NOMO-1 treated with dmso at 0.1 percent for 144 hours (cell line): ENCODE data around the gene KAT2B.
"Not testable (repeated sequence)": the region's sequence is repeated elsewhere in the genome, so short reads cannot be mapped to it uniquely, and the experiment has no call there.

Experiments
- DNase-seq: peaks from one replicate; lab custom pipeline; 2025; ENCODE audit not compliant: unreplicated experiment; lab: John Stamatoyannopoulos, UW

KAT2B gene

GRCh38 chr3:20041197-20041780 is 1.0 kb downstream of the KAT2B start:
- DNase-seq: no peak

- no peak for DNase-seq
These were observed 2.1 kb downstream of the KAT2B start for GRCh38 chr3:20042331-20042730.

- DNase-seq: no peak
These were observed 3.1 kb downstream of the KAT2B start for GRCh38 chr3:20043396-20043795.

GRCh38 chr3:20043825-20044224 is 3.6 kb downstream of the KAT2B start:
- DNase-seq: no peak

DNA sequence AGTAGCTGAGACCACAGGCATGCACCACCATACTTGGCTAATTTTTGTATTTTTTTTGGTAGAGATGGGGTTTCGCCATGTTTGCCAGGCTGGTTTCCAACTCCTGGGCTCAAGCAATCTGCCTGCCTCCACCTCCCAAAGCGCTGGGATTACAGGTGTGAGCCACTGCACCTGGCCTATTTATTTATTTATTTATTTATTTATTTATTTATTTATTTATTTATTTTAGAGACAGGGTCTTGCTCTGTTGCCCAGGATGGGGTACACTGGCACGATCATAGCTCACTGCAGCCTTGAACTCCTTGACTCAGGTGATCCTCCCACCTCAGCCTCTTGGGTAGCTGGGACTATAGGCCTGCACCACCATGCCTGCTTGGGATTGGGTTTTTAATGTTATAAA is 4.9 kb downstream of the KAT2B start:
- DNase-seq: not testable (repeated sequence)

- DNase-seq: no peak
These were observed 6.3 kb downstream of the KAT2B start for GRCh38 chr3:20046556-20046955.

GRCh38 chr3:20047341-20047779 is 7.1 kb downstream of the KAT2B start:
- no peak for DNase-seq

DNA sequence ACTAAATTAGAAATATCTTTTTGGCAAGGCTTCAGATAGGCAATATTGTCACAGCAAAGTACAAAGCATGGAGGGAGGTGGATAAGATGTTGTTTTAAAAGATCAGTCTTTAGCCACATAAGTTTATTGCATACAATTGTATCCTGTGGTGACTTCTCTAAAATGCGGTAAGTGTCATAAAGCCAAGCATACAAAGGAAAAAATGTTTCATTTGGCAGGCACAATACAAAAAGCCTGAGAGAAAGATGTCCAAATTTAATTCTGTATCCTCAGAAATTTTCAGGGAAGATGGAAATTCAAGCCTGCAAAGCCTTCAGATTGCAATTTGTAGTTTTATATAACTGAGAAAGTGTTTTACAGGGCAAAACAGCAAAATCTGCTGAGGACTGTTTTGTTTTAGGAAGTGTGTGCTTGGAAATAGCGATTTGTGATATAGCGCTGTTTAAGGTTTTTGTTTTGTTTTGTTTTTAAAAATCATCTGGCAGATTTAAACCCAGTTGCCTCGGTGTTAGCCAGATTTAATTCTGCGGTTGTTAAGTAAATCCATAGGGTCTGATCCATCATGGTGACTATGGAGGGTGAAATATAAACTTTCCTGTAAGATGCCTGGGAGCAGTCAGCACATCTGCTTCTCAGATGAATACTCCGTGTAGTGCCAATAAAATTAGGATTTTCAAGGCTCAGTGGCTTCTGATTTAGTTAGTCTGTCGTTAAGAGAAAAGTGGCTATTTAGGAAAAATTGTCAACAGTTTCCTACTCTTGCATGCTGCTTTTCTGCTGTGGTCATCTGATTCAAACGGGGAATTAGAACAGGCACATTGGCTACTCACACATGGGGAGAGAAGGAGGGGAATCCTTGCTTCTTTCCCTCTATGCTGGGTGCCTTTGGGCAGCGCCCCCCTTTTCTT is 8.0 kb downstream of the KAT2B start:
- no peak for DNase-seq

GRCh38 chr3:20051123-20051806 is 11.0 kb downstream of the KAT2B start:
- DNase-seq: no peak

DNA sequence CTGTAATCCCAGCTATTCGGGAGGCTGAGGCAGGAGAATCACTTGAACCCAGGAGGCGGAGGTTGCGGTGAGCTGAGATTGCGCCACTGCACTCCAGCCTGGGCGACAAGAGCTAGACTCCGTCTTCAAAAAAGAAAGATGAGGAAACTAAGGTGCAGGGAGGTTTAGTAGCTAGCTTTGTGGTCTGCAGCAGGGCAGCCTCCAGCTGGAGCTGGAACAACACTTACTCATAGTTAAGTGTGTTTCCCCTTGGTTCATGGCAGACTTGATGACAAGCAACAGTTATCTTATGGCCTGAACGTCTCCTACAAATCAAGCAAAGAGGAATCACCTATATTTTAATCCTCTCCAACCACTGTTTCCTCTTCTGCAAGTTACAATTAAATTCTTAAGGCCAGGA is 12.6 kb downstream of the KAT2B start:
- DNase-seq: no peak

DNA sequence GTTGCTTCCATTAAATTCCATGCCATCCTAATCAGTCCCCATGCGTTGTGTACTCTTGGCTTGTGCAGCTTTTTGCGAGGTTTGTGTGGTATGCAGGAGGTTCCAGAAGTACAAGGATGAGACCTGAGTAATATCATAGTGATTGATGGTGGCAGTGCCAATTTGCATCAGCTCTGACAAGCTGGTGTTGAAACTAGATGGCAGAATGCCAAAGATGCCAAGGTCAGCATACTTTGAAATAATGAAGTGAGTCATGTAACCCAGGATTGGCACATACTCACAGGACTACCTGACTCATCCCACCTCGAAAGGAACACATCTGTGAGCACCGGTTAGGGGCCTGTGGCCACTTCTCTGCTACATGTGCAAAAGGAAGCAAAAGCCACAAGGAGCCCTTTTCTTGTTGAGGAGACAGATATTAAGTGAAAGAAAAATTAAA is 14.3 kb downstream of the KAT2B start:
- peak; percentile 81 for DNase-seq

GRCh38 chr3:20055020-20055775 is 15.0 kb downstream of the KAT2B start:
- no peak for DNase-seq

DNA sequence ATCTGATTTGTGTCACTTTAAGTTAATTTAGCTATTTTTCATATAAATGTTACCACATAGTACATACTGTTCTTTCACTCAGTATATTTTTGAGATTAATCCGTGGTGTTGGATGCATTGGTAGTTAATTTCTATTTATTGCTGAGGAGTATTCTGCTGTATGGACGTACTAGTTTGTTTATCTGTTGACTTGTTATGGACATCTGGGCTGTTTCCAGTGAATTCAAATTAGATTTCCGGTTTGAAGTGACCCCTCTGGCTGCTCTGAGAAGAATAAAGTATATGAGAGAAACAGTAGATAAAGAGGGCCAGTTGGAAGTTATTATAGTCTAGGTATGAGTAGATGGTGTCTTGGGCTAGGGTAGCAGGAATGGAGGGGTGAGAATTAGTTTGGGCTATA is 15.6 kb downstream of the KAT2B start:
- DNase-seq: no peak

- DNase-seq: no peak
These were observed 16.7 kb downstream of the KAT2B start for GRCh38 chr3:20056725-20057611.

- DNase-seq: no peak
These were observed 17.4 kb downstream of the KAT2B start for GRCh38 chr3:20057612-20058180.

GRCh38 chr3:20059929-20060328 is 19.7 kb downstream of the KAT2B start:
- DNase-seq: no peak

DNA sequence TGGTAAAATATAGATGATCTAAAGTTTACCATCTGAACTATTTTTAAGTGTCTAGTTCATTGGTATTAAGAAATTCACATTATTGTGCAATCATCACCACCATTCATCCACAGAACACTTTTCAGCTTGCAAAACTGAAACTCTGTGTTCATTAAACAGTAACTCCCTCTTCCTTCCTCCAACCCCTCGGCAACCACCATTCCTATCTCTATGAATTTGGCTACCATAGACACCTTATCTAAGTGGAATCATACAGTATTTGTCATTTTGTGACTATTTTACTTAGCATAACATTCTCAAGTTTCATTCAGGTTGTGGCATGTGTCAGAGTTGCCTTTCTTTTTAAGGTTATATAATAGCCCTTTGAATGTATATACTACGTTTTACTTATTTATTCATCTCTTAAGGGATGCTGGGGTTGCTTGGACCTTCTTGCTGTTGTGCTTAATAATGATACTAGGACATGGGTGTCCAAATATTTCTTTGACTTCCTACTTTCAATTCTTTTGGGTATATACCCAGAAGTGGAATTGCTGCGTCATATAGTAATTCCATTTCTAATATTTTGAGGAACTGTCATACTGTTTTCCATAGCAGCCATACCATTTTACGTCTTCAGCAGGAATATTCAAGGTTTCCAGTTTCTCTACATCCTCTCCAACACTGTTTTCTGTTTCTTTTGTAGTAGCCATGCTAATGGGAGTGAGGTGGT is 20.9 kb downstream of the KAT2B start:
- DNase-seq: peak; percentile 61

DNA sequence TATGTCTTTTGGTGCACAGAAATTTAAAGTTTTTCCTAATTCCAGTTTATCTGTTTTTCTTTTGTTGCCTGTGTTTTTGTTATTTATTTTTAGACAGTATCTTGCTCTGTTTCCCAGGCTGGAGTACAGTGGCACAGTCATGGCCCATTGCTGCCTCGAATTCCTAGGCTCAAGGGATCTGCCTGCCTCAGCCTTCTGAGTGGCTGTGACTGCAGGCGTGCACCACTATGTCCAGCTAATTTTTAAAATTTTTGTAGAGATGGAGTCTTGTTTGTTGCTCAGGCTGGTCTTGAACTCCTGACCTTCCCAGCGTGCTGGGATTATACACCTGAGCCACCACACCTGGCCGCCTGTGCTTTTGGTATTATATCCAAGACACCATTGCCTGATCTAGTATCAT is 22.8 kb downstream of the KAT2B start:
- no peak for DNase-seq

- DNase-seq: no peak
These were observed 24.1 kb downstream of the KAT2B start for GRCh38 chr3:20064387-20064786.
